ENCODE data around the gene PIP4K2C.
"Not testable (repeated sequence)": the region's sequence is repeated elsewhere in the genome, so short reads cannot be mapped to it uniquely, and the experiment has no call there.

The PIP4K2C gene

GRCh38 chr12:57550641-57551549 lies 40.1 kb upstream of the PIP4K2C start:
- Histone ChIP-seq H3K9ac (ENCODE audit: low read depth, low read length) (peak overlapping the region; percentile 24), H3K36me3 (ENCODE audit: control insufficient read depth, insufficient read depth, low read length) (peaks cover 3% of the 10 kb centered on the region), H3K9me3 (ENCODE audit: control insufficient read depth, insufficient read depth, low read length) (no peaks in the 10 kb centered on the region), H3K4me1 (ENCODE audit: control insufficient read depth, insufficient read depth, low read length) (peaks cover 27% of the 10 kb centered on the region), H3K27me3 (ENCODE audit: control insufficient read depth, insufficient read depth, low read length) (peaks cover 25% of the 10 kb centered on the region), H3K4me3 (ENCODE audit: low read depth, low read length) (peak overlapping the region; percentile 96)

- Histone ChIP-seq H3K36me3 (ENCODE audit: control insufficient read depth, insufficient read depth, low read length) (peaks cover 3% of the 10 kb centered on the region), H3K27me3 (ENCODE audit: control insufficient read depth, insufficient read depth, low read length) (peaks cover 25% of the 10 kb centered on the region), H3K4me1 (ENCODE audit: control insufficient read depth, insufficient read depth, low read length) (peaks cover 26% of the 10 kb centered on the region), H3K4me3 (ENCODE audit: low read depth, low read length) (peak overlapping the region; percentile 22), H3K9me3 (ENCODE audit: control insufficient read depth, insufficient read depth, low read length) (no peaks in the 10 kb centered on the region), H3K9ac (ENCODE audit: low read depth, low read length) (no peak overlapping the region)
These were observed 39.2 kb upstream of the PIP4K2C start for GRCh38 chr12:57551637-57552305.

DNA sequence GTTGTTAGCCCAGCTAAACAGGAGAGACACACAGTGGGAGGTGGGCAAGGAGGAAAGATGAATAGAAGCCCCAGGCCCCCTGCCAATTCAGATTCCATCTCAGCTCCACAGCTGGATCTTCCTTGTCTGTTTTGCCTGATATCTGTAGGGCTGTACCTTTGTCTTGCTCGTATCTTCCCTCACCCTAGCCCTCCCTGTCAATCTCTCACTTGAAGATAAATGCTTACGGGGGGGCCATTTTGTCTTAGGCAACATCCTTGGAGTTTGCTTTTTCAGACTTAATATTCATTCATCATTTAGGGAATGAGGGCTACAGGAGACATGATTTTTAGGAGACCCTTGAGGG lies 38.7 kb upstream of the PIP4K2C start:
- peaks cover 3% of the 10 kb centered on the region for H3K36me3 ChIP-seq (ENCODE audit: control insufficient read depth, insufficient read depth, low read length)
- peaks cover 28% of the 10 kb centered on the region for H3K4me1 ChIP-seq (ENCODE audit: control insufficient read depth, insufficient read depth, low read length)
- H3K9me3 ChIP-seq (ENCODE audit: control insufficient read depth, insufficient read depth, low read length), result no peaks in the 10 kb centered on the region
- H3K9ac ChIP-seq (ENCODE audit: low read depth, low read length), result no peak overlapping the region
- H3K27me3 ChIP-seq (ENCODE audit: control insufficient read depth, insufficient read depth, low read length), result peaks cover 25% of the 10 kb centered on the region
- H3K4me3 ChIP-seq (ENCODE audit: low read depth, low read length), result peak overlapping the region; percentile 1

GRCh38 chr12:57552835-57553313 lies 38.1 kb upstream of the PIP4K2C start:
- Histone ChIP-seq H3K36me3 (ENCODE audit: control insufficient read depth, insufficient read depth, low read length) (peaks cover 3% of the 10 kb centered on the region), H3K4me1 (ENCODE audit: control insufficient read depth, insufficient read depth, low read length) (peaks cover 28% of the 10 kb centered on the region), H3K9ac (ENCODE audit: low read depth, low read length) (no peak overlapping the region), H3K27me3 (ENCODE audit: control insufficient read depth, insufficient read depth, low read length) (peaks cover 21% of the 10 kb centered on the region), H3K4me3 (ENCODE audit: low read depth, low read length) (peak overlapping the region; percentile 1), H3K9me3 (ENCODE audit: control insufficient read depth, insufficient read depth, low read length) (no peaks in the 10 kb centered on the region)

GRCh38 chr12:57553343-57554202 lies 37.4 kb upstream of the PIP4K2C start:
- no peak overlapping the region for H3K4me3 ChIP-seq (ENCODE audit: low read depth, low read length)
- H3K9ac ChIP-seq (ENCODE audit: low read depth, low read length), result no peak overlapping the region
- no peaks in the 10 kb centered on the region for H3K9me3 ChIP-seq (ENCODE audit: control insufficient read depth, insufficient read depth, low read length)
- peaks cover 15% of the 10 kb centered on the region for H3K27me3 ChIP-seq (ENCODE audit: control insufficient read depth, insufficient read depth, low read length)
- H3K4me1 ChIP-seq (ENCODE audit: control insufficient read depth, insufficient read depth, low read length), result peaks cover 27% of the 10 kb centered on the region
- H3K36me3 ChIP-seq (ENCODE audit: control insufficient read depth, insufficient read depth, low read length), result peaks cover 3% of the 10 kb centered on the region

GRCh38 chr12:57554453-57554852 lies 36.5 kb upstream of the PIP4K2C start:
- Histone ChIP-seq H3K9ac (ENCODE audit: low read depth, low read length) (no peak overlapping the region), H3K9me3 (ENCODE audit: control insufficient read depth, insufficient read depth, low read length) (no peaks in the 10 kb centered on the region), H3K36me3 (ENCODE audit: control insufficient read depth, insufficient read depth, low read length) (peaks cover 3% of the 10 kb centered on the region), H3K27me3 (ENCODE audit: control insufficient read depth, insufficient read depth, low read length) (peaks cover 6% of the 10 kb centered on the region), H3K4me1 (ENCODE audit: control insufficient read depth, insufficient read depth, low read length) (peaks cover 22% of the 10 kb centered on the region), H3K4me3 (ENCODE audit: low read depth, low read length) (no peak overlapping the region)

GRCh38 chr12:57554897-57555296 lies 36.1 kb upstream of the PIP4K2C start:
- H3K9ac ChIP-seq (ENCODE audit: low read depth, low read length), result no peak overlapping the region
- H3K9me3 ChIP-seq (ENCODE audit: control insufficient read depth, insufficient read depth, low read length), result no peaks in the 10 kb centered on the region
- H3K36me3 ChIP-seq (ENCODE audit: control insufficient read depth, insufficient read depth, low read length), result peaks cover 3% of the 10 kb centered on the region
- H3K4me3 ChIP-seq (ENCODE audit: low read depth, low read length), result no peak overlapping the region
- H3K4me1 ChIP-seq (ENCODE audit: control insufficient read depth, insufficient read depth, low read length), result peaks cover 22% of the 10 kb centered on the region
- peaks cover 5% of the 10 kb centered on the region for H3K27me3 ChIP-seq (ENCODE audit: control insufficient read depth, insufficient read depth, low read length)

GRCh38 chr12:57558864-57559263 lies 32.1 kb upstream of the PIP4K2C start:
- Histone ChIP-seq H3K36me3 (ENCODE audit: control insufficient read depth, insufficient read depth, low read length) (no peaks in the 10 kb centered on the region), H3K4me3 (ENCODE audit: low read depth, low read length) (no peak overlapping the region), H3K4me1 (ENCODE audit: control insufficient read depth, insufficient read depth, low read length) (peaks cover 3% of the 10 kb centered on the region), H3K9me3 (ENCODE audit: control insufficient read depth, insufficient read depth, low read length) (no peaks in the 10 kb centered on the region), H3K9ac (ENCODE audit: low read depth, low read length) (no peak overlapping the region), H3K27me3 (ENCODE audit: control insufficient read depth, insufficient read depth, low read length) (no peaks in the 10 kb centered on the region)

DNA sequence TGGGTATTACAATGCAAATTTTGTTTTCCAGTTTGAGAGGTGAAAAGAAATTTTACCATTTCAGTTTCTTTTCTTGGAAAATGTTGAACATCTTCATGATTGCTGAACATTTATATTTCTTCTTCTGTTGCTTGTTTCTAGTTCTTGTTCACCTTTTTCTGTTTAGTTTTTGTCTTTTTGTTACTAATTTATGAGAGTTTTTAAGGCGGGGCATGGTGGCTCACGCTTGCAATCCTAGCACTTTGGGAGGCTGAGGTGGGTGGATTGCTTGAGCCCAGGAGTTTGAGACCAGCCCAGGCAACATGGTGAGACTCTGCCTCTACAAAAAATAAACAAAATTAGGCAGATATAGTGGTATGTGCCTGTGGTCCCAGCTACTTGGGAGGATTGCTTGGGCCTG lies 30.5 kb upstream of the PIP4K2C start:
- H3K36me3 ChIP-seq (ENCODE audit: control insufficient read depth, insufficient read depth, low read length), result peaks cover 2% of the 10 kb centered on the region
- no peaks in the 10 kb centered on the region for H3K27me3 ChIP-seq (ENCODE audit: control insufficient read depth, insufficient read depth, low read length)
- no peaks in the 10 kb centered on the region for H3K9me3 ChIP-seq (ENCODE audit: control insufficient read depth, insufficient read depth, low read length)
- no peak overlapping the region for H3K4me3 ChIP-seq (ENCODE audit: low read depth, low read length)
- no peak overlapping the region for H3K9ac ChIP-seq (ENCODE audit: low read depth, low read length)
- H3K4me1 ChIP-seq (ENCODE audit: control insufficient read depth, insufficient read depth, low read length), result peaks cover 3% of the 10 kb centered on the region

GRCh38 chr12:57561117-57561516 lies 29.9 kb upstream of the PIP4K2C start:
- H3K27me3 ChIP-seq (ENCODE audit: control insufficient read depth, insufficient read depth, low read length); H3K4me1 ChIP-seq (ENCODE audit: control insufficient read depth, insufficient read depth, low read length); H3K9me3 ChIP-seq (ENCODE audit: control insufficient read depth, insufficient read depth, low read length); H3K9ac ChIP-seq (ENCODE audit: low read depth, low read length); H3K4me3 ChIP-seq (ENCODE audit: low read depth, low read length); H3K36me3 ChIP-seq (ENCODE audit: control insufficient read depth, insufficient read depth, low read length): not testable (repeated sequence)

GRCh38 chr12:57563358-57563757 lies 27.6 kb upstream of the PIP4K2C start:
- Histone ChIP-seq H3K27me3 (ENCODE audit: control insufficient read depth, insufficient read depth, low read length) (no peaks in the 10 kb centered on the region), H3K9me3 (ENCODE audit: control insufficient read depth, insufficient read depth, low read length) (no peaks in the 10 kb centered on the region), H3K4me1 (ENCODE audit: control insufficient read depth, insufficient read depth, low read length) (no peaks in the 10 kb centered on the region), H3K36me3 (ENCODE audit: control insufficient read depth, insufficient read depth, low read length) (peaks cover 9% of the 10 kb centered on the region), H3K4me3 (ENCODE audit: low read depth, low read length) (no peak overlapping the region), H3K9ac (ENCODE audit: low read depth, low read length) (no peak overlapping the region)
